Measurements from ENCODE around the gene PRPF40B.

PRPF40B gene

GRCh38 chr12:49661746-49662145 lies 38.4 kb downstream of the PRPF40B start:
- DNase-seq = no peak

DNA sequence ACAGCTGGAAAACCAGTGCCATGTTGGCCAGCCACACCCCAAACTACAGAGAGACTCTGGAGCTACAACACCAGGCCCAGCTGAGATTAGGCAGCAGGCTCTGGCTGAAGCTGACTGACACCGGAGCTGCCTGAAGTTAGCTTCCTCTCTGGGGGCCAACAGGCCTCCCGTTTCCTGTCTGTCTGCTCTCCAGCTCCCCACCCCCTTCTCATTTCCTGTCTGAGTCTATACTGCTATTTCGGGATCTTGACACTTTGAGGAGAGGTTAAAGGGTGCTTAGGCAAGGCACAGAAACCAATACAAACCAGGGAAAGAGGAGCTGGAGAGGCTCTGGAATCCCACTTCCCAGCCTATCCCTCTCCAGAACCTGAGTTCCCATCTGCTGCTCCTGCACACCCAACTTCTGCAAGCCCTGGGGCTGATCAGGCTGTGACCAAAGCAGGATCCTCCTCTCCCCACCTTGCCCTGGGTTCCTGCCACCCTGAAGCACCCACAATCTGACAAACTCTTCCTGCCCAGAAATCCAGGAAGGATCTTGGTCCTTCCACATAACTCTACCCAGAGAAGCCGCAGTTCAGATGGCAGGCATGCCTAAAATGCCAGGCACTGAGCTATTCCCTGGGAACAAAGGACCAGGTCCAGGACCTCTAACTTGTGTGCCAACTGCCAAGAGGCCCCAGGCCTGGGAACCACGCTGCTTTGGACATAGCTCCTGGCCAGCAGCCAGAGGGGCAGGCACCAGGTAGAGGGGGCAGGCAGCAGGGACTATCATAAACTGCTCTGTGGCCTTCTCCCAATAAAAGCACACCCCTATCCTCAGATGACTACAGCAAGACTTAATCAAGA lies 39.9 kb downstream of the PRPF40B start:
- DNase-seq = peak; percentile 72

DNA sequence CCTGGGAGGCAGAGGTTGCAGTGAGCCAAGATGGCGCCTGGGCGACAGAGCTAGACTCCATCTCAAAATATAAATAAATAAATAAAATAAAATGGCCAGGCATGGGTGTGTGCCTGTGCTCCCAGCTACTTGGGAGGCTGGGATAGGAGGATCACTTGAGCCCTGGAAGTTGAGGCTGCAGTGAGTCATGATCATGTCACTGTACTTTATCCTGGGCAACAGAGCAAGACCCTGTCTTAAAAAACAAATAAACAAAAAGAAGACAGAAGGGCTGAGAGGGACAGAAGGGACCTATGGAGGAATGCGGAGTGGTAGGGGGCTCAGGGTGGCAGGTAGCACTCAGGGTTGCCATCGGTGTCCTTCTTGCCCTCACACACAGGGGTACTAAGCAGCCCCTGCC lies 40.8 kb downstream of the PRPF40B start:
- DNase-seq = no peak

GRCh38 chr12:49664591-49665239 lies 41.4 kb downstream of the PRPF40B start:
- no peak for DNase-seq

DNA sequence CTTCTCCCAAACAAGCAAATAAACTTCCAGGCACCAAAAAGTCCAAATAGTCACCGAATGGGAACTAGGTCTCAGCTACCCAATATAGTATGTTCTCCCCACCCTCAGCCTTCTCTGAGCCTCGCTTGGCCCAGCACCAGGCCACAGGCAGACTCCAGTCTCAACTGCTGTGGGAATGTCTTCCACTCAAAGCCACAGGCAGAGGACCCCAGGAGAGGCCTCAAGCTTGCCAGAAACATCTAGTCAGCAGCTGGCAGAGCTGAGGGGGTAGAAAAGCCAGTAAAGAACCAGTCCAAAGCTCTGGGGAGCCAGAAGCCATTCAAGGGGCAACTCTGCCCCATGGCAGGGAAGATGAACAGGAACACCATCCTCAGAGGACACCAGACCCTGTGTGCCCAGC lies 42.0 kb downstream of the PRPF40B start:
- DNase-seq = no peak

DNA sequence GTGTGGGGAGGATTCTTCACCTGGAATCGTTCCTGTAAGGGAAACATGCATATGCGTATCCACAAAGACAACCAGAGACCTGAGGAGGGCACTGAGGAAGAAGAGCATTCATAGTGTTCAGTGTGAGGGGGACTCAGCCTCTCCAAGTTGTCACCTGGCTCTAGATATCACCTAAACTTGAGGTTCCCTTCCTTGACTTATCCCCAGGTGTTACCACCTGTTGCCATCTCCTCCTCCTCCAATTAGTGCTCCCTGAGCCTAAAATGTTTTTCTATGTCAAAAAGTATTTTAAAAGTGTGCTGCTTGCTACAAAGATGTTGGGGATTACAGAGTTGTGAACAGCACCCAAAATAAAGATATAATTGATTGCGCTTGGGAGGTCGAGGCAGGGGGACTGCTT lies 42.8 kb downstream of the PRPF40B start:
- DNase-seq = no peak

DNA sequence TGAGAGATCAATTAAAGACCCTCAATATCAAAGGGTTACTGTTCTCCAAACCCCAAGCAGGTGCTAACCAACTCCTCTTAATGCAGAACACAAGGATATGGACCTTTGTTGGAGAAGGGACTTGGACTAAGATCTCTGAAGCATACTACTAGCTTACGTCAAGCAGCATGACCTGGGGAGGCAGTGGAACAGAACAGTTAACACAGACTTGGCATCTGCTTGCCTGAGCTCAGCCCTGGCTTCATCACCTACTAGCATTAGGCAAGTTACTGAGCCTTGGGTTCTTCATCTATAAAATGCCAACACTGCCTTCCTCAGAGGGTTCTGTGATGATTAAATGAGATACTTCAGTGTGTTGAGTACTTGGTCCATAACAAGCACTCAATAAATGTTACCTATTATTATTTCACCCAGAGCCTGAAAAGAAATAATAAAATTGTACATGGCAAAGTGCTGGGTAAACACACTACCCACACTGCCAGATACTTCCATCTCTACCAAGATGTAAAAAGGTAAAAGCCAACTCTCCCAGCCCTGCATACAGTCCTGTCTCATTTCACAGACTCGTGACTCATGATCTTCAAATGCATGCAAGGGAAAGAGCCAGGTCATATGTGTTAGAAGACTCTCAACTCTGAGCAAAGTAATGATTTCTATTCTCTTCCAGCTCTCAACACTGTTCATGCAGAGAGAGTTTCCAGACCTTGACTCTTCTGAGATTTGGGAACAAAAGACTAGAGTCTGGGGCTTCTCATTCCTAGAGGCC lies 44.1 kb downstream of the PRPF40B start:
- DNase-seq = no peak

GRCh38 chr12:49669796-49670195 lies 46.4 kb downstream of the PRPF40B start:
- no peak for DNase-seq

DNA sequence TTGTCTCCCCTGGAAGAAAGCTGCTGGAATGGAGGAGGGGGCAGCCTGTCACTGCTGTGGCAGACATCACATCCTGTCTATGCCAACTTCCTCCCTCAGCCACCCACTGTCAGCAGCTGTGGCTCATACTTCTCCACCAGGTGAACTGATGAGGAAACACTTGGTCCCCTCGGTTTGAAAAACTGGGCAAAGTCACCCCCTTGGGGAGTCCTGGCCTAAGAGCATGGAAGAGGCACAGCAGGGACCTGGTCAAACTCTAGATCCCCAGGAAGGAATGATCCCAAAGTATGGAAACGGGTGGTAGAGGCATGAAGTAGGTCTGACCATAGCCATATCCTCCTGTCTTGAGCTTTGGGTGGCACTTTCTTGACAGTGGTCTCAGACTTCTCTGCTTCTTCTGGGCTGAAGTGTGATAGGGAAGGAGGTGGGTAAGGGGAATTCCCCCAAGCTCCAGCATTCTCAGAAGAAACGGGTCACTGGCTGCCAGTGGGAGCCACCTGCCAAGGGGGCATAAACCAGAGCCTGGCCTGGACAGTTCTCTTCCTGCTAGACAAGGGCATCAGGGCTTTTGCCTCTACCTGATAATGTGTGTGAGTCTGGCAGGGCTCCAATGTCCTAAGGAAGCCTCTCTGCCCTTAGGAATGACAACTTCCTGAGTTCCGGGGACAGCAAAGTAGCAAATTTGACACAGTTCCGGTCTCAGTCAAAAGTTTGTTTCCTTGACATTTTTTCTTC lies 47.8 kb downstream of the PRPF40B start:
- DNase-seq = peak; percentile 73

DNA sequence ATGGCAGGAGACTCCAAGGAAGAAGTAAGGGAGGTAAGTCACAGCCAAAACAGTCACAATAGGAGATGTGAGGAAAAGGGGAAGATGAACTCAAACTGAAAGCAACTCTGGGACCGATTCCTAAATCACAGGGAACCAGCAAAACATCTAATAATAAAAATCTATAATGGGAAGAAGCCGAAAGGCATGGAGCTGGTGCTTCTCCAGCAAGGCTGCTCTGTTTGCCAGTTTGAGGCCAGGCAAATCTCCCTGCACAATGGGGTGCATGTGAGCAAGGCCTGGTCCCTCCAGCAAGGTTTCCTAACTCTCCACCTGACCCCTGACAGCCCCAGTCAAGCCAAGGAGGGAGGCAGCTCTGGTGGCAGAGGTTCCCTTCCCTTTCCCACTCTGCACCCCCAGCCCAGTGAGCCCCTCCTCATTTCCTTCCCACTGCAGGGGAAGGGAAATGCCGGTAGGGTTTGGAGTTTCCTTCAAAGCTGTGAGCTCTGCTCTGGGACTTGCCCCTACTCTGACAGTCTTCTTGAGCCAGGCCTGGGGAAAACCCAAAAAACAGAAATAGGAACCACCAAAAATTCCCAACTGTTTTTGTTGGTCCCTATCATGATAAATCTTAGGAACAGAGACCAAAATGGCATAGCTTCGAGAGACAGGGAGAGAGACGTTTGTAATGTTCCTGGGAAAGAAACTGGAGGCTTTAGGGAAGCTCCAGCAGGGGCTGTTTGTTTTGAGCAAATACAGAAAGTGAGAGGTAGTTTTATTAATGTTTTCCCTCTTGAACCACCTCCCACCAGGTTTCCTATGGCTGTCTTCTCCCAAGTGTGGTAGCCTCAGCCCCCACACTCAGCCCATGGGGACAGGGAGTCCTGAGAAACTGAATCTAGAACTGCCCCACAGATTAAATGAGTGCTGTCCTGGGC lies 49.2 kb downstream of the PRPF40B start:
- no peak for DNase-seq

GRCh38 chr12:49673446-49674317 lies 50.3 kb downstream of the PRPF40B start:
- peak; percentile 43 for DNase-seq

DNA sequence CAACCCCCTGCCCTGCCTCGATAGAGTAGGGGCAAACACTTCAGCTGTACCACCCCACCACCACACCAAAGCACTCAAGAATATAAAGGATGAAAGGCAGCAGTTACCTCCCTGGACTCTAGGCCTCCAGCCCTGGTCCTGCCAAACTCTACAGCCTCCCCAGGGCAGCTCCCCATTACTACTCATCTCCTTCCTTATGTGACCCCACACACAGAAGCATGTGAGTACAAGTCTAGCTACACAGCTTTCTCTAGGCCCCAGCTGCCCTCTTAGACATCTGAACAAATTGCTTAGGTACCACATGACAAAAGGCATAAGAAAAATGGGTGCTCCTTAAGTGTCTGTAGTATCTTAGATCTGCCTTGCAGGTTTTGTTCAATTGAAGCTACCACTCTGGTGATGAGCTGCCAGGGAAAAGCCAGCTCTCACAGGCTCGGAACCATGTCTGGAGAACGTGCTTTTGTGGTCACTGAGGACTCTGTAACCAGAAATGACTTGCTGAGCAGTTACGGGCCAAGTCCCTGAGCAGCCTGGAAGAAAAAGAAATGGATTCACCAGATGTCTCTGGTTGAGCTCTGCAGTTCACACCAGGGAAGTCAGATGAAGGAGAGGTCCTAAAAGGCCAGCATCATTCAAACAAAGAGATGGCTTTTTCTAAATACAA lies 51.1 kb downstream of the PRPF40B start:
- no peak for DNase-seq

DNA sequence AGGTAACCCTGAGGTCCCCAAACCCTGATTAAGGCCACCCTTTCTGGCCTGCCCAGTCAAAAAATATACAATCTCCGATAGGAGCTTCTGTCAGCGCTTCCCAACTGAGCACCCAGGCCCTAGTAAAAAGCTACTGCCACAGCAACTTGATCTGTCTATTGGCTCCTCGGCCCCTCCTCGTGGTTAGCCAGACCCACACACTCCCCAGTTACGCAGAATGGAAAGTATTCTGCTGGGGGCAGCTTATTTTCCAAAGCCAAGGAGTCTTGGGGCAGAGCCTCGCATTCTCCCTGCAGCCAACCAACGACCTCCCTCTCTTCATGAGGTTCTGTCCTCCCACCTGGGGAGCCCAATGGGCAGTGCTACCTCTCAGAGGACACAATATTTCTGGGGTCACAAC lies 51.8 kb downstream of the PRPF40B start:
- DNase-seq = no peak

DNA sequence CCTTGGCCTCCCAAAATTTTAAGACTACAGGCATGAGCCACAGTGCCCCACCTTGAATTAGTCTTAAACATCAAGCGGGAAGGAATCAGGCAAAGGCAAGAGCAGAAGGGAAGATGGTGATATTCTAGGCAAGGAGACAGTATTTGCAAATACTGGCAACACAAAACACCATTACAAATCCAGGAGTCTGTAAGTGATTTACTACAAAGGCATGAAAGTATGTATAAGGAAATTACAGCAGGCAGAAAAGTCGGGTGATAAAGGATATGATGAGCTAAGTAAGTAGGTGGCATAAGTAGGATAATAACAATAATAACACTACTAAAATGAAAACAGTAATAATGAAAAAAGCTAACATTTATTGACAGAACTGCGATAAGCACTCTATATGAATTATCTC lies 55.4 kb downstream of the PRPF40B start:
- DNase-seq = no peak

GRCh38 chr12:49680075-49680474 lies 56.7 kb downstream of the PRPF40B start:
- no peak for DNase-seq

DNA sequence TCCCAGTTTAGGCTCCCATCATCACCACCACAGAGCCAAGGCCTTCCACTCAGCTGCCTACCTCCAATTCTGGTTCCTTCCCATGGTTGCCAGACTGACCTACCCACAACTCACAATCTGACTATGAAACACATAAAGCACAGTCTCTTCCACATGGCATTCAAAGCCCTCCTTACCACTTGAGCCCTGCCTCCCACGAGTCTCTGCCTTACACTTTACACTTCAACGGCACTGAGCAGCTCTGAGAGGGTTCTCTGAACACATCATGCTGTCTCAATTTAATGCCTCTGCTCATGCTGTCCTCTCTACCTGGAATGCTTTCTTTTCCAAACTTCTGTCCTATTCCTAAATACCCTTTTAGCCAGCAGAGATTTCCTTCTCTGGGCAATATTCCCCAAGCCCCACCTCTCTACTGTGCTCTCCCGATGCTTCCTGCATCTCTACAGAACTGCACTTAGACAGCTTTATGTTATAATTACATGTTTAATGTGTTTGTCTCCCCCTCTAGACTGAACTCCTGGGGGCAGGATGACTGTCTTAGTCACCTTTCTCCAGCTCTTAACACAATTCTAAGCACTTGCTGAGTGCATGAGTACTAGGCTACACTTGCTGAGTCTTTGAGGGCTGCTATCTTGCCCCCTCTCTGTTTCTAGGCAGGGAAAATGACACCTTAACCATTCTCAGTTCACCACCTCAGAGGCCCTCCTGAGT lies 60.4 kb downstream of the PRPF40B start:
- DNase-seq = no peak

GRCh38 chr12:49684310-49684854 lies 61.0 kb downstream of the PRPF40B start:
- DNase-seq = no peak

DNA sequence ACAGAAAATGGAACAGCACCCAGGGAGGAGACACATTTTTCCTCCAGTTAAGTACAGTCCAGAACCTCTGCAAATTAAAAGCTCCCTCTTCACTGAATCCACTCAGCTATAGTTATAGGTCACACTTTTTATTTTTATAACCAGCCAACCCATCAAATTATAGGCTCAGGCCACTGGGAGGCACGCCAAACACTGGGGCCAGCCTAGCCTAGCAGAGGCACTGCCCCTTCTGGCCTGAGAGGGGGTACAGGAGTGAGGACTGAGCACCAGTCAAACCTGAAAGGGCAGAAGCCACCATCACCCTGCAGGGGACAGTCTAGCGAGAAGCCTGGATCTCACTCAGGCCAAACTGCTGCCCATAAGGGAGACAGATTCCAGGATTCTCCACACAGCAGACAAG lies 64.6 kb downstream of the PRPF40B start:
- no peak for DNase-seq

GRCh38 chr12:49689237-49689636 lies 65.9 kb downstream of the PRPF40B start:
- no peak for DNase-seq
